Endothelial cell of umbilical vein (primary cell): ENCODE measurements around the gene MCC.

Experiments
- CTCF ChIP-seq, 2 donors: IDR thresholded peaks; 1 replicate in 1 of 2; 2 replicates in 1 of 2; pipeline ENCODE4 v1.5.1; 2011; ENCODE audit warnings: low read length in 2 of 2, mild to moderate bottlenecking in 2 of 2, moderate library complexity in 2 of 2, control low read depth in 1 of 2, inconsistent platforms in 1 of 2, low read depth in 1 of 2; ENCODE audit not compliant: insufficient read depth in 1 of 2; ENCODE audit errors: extremely low read depth in 1 of 2
- EZH2 ChIP-seq: IDR thresholded peaks from 2 replicates; pipeline ENCODE4 v1.6.1; 2012; ENCODE audit warnings: borderline replicate concordance, low read depth, mild to moderate bottlenecking, moderate library complexity, low read length, inconsistent platforms; ENCODE audit not compliant: severe bottlenecking
- MAX ChIP-seq: IDR thresholded peaks from 2 replicates; pipeline ENCODE4 v1.6.1; 2011; ENCODE audit not compliant: insufficient read depth, insufficient read length
- POLR2AphosphoS5 ChIP-seq: IDR thresholded peaks from 2 replicates; pipeline ENCODE4 v1.6.1; 2012; ENCODE audit warnings: low read depth, mild to moderate bottlenecking, control low read depth, low read length, moderate library complexity; ENCODE audit not compliant: insufficient read depth

- TF ChIP-seq POLR2AphosphoS5, result no peak
- no peak for TF ChIP-seq CTCF (IDR thresholded peaks at IDR 0.05; ENCODE audit: extremely low read depth in 1 of 2, insufficient read depth in 1 of 2, low read depth in 1 of 2, low read length in 2 of 2)
- TF ChIP-seq EZH2, result no peak
- TF ChIP-seq MAX, result no peak
Observed at GRCh38 chr5:113293975-113294310, 194.3 kb downstream of the MCC start.
